CD4-positive, alpha-beta T cell treated with Interleukin-10 for 1 hour (primary cell): ENCODE measurements around the gene COG8.

ENCODE experiments used
- DNase-seq: peaks from one replicate; pipeline ENCODE4 v3.0.0-alpha.2; 2020

Gene COG8

GRCh38 chr16:69344171-69344570, 4.8 kb upstream of the COG8 start:
- DNase-seq, result no peak

GRCh38 chr16:69340095-69340644, 806 bp upstream of the COG8 start:
- DNase-seq, result no peak

DNA sequence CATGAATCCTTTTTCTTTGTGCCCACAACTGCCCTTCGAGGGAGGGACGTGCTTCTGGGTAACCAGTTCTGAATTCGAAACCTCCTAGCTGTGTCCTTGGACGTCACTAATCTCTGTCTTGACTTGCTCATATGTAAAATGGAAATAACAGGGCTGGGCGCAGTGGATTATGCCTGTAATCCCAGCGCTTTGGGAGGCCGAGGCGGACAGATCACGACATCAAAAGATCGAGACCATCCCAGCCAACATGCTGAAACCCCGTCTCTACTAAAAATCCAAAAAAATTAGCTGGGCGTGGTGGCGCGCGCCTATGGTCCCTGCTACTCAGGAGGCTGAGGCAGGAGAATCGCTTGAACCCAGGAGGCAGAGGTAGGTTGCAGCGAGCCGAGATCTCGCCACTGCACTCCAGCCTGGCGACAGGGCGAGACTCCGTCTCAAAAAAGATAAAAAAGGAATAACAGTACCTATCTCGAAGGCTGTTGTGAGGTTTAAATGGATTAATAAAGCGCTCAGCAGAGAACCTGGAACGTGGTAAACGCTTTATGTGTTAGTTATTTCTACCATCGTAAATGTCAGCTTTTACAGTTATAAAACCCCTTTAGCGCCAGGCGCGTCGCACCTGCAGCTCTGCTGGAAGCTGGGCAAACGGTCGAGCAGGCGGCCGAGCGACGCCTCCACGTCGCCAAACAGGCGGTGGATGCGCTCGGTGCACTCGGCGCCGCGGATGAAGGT, 641 bp downstream of the COG8 start:
- no peak for DNase-seq

DNA sequence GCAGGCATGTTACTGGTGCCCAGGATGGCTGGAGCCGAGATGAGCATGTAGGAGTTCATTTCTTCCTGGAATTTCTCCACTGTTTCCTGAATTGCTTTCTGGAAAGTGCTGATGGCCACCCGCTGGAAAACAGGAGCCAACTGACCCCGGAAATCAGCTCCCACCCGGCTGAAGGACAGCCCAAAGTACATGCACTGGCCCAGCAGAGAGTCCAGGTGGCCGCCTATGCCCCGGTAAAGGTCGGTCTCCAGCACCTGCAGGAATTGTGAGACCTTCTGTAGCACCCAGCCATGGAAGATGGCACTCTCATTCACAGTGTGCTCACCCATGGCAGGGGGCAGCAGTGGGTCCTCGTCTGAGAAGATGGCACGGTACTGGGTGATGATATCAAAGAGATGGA, 4.7 kb downstream of the COG8 start:
- DNase-seq, result no peak

GRCh38 chr16:69330286-69331109, 8.9 kb downstream of the COG8 start, which contains the start of gene PDF:
Gene PDF (minus strand): TSS chr16:69330588. CDS start chr16:69330570, 18 bp downstream.
- peak; percentile 83 for DNase-seq

GRCh38 chr16:69329369-69330285, 9.7 kb downstream of the COG8 start:
- no peak for DNase-seq

DNA sequence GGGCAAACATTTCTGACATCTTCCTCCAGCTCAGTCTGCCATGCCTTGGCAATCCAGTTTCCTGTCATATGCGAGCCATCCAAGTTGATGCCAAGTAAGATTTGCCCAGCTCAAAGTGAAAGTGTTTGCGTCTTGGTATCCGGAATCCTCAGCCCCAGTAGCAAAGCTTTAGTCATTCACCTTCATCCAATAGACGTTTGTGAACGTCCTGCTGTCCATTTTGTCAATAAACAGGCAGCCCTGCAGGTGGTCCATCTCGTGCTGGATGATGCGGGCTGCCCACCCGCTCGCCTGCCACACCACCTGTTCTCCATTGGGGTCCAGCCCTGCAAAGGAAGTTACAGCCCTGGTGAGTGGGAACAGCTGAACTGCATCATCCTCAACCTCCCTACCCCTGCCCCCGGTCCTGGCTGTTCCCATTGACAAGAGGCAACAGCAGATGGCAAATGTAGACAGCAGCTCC, 10.5 kb downstream of the COG8 start:
- no peak for DNase-seq

DNA sequence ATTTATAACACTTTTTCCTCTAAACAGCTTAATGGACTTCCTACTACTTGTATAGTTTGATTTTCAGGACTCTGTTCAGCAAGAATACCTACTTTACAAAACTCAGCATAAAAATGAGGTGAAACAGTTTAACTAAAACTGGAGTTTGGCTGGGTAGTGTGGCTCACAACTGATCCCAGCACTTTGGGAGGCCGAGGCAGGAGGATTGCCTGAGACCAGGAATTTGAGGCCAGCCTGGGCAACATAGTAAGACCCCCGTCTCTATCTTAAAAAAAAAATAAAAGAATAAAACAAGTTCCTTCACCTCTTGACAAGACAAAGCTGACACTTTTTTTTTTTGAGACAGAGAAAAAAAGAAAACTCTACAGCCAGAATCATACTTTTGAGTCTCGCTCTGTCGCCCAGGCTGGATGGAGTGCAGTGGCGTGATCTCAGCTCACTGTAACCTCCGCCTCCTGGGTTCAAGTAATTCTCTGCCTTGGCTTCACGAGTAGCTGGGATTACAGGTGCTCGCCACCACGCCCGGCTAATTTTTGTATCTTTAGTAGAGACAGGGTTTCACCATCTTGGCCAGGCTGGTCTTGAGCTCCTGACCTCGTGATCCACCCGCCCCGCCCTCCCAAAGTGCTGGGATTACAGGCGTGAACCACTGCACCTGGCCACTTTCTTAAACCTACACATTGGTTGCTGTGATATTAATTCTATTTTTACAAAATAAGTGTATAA, 11.6 kb downstream of the COG8 start:
- no peak for DNase-seq

- no peak for DNase-seq
Observed at GRCh38 chr16:69326172-69326873, 13.0 kb downstream of the COG8 start.

DNA sequence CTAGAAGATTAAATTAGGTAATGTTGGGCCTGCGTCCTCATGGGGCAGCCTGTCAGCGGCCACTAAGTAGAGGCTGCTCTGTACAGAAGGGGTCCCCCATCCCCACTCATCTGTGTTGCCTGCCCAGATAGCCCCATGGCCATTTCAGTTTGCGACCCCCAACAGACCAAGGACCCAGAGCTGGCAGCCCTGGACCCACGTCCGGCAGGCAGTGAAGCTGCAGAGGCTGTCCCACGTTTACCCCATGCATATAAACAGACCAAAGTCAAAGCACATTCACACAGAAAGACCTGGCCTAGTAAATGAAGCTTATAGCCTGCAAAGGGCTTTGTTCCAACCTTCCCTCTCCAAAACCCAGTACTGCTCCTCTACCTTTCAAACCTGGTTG, 13.6 kb downstream of the COG8 start:
- no peak for DNase-seq

- no peak for DNase-seq
Observed at GRCh38 chr16:69324585-69325253, 14.6 kb downstream of the COG8 start.

GRCh38 chr16:69324013-69324531, 15.3 kb downstream of the COG8 start:
- no peak for DNase-seq

- DNase-seq, result no peak
Observed at GRCh38 chr16:69323415-69323814, 15.9 kb downstream of the COG8 start.

- no peak for DNase-seq
Observed at GRCh38 chr16:69322343-69322742, 17.0 kb downstream of the COG8 start.

DNA sequence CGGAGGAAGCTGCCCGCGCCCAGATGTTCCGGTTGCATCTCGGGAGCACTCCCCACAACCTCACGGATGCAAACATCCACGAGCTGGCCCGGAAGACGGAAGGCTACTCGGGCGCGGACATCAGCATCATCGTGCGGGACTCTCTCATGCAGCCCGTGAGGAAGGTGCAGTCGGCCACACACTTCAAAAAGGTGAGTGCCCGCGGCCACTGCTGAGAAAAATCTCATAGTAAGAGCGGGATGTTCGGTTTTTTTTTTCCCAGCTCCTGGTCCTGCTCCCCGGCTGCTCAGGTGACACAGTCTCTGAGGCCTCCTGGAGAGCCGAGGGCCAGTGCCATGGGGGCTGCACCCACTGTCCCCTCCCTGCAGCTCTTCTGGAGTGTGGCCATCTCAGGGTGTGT, 18.3 kb downstream of the COG8 start:
- DNase-seq, result no peak

GRCh38 chr16:69320740-69321073, 18.7 kb downstream of the COG8 start:
- no peak for DNase-seq

DNA sequence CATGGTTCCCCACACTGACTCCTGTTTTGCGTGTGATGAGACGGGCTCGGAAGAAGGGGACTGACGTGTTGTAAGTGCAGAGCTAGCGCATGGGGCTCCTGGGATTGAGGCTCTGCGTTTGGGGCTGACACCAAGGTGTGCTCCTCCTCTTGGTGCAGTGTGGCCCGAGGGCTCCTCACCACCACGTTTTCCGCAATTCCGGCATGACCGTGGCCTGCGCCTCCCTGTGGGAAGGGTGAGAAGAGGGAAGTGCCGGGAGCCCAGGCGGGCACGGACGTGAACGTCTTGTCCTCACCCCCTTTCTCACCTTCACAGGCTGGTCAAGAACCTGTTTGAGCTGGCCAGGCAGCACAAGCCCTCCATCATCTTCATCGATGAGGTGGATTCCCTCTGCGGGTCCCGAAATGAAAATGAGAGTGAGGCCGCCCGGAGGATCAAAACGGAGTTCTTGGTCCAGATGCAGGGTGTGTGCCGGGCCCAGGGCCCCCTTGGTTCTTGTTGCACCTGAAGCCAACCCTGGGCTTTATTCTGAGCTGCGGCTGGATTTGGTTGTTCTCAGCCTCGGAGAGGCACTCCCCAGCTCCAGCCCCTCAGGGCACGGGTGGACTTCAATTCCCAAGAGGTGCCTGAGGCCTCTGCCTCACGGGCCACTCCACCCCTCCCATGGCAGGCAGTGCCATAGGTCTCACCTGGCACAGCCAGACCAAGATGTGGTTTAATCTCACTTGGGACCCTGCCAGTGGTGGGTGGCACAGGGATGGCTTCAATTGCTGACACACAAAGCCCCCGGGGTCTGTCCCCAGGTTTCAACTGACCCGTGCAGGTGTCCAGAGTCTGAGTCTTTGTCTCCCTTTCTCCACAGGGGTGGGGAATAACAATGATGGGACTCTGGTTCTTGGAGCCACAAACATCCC, 19.3 kb downstream of the COG8 start:
- no peak for DNase-seq

DNA sequence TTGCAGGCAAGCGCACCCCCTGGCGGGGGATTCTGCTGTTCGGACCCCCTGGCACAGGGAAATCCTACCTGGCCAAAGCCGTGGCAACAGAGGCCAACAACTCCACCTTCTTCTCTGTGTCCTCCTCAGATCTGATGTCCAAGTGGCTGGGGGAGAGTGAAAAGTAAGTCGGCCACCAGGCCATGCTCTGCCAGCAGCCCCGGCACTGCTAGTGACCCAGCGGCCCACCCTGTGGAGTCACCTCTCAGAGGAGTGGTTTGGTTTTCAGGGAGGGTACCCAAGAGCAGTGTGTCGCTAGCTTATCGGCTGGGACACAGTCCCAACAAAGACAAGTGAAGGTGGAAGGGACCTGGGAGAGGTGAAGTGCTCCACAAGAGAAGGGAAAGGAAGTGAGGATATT, 20.0 kb downstream of the COG8 start:
- DNase-seq, result no peak

GRCh38 chr16:69318911-69319289, 20.5 kb downstream of the COG8 start:
- DNase-seq, result no peak
